Measurements from ENCODE around the gene NAV2. TPM values are rescaled to one million over a fixed set of nuclear protein-coding genes. Genes with fewer than 3 reads are reported as not detected.

Gene NAV2
- total and polyA plus RNA-seq, 3 donors from 2014 or later, result 3.4 to 6.0 (median 3.9) TPM

DNA sequence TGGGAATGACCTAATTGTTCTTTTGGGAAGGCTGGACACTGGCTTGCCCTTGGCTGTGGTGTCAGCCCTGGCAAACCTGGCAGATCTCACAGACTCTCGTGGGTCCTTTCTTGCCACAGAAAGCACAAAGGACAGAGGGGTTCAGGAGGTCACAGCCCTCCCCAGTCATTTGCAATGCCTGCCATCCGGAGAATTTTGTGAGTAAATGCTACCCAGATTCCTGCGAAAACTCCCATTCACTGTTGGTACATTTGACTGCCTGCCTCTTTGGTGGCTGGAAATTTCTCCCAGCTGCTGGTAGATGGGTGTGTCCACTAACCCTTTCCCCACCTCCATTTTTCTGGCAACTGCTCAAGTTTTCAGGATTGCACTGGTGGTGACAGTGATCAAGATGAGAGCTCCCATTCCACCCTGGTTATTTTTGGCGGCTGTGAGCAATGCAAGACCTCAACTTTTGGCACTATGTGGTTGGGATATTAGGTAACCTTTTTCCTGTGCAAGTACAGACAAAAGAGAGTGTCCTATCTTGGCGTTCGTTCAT lies 155.7 kb downstream of the NAV2 start:
- WGBS, 2 donors, result 86% methylated on average over 6 of the region's 6 CpGs
- Histone ChIP-seq H3K27ac (no peak overlapping the region), H3K4me1 (no peaks in the 10 kb centered on the region)

GRCh38 chr11:19868871-19869270 lies 156.2 kb downstream of the NAV2 start:
- no peaks in the 10 kb centered on the region for H3K4me1 ChIP-seq
- H3K36me3 ChIP-seq (ENCODE audit: low read depth, missing control alignments), result no peaks in the 10 kb centered on the region
- no peaks in the 10 kb centered on the region for H3K9me3 ChIP-seq
- no peak for DNase-seq
- H3K27me3 ChIP-seq, result no peaks in the 10 kb centered on the region
- TF ChIP-seq POLR2A (IDR thresholded peaks at IDR 0.05), result no peak
- TF ChIP-seq, protein P1, sequence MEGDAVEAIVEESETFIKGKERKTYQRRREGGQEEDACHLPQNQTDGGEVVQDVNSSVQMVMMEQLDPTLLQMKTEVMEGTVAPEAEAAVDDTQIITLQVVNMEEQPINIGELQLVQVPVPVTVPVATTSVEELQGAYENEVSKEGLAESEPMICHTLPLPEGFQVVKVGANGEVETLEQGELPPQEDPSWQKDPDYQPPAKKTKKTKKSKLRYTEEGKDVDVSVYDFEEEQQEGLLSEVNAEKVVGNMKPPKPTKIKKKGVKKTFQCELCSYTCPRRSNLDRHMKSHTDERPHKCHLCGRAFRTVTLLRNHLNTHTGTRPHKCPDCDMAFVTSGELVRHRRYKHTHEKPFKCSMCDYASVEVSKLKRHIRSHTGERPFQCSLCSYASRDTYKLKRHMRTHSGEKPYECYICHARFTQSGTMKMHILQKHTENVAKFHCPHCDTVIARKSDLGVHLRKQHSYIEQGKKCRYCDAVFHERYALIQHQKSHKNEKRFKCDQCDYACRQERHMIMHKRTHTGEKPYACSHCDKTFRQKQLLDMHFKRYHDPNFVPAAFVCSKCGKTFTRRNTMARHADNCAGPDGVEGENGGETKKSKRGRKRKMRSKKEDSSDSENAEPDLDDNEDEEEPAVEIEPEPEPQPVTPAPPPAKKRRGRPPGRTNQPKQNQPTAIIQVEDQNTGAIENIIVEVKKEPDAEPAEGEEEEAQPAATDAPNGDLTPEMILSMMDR (IDR thresholded peaks at IDR 0.05), result no peak
- WGBS, 2 donors, result 94 to 97% methylated on average over 2 of the region's 2 CpGs
- H3K27ac ChIP-seq, result no peak overlapping the region
- H3K4me3 ChIP-seq, result no peak overlapping the region
- intact Hi-C loops (cut with DNase I; ENCODE audit: low total_unique reads), result no loop called here

More for the DNA sequence above, 155.7 kb downstream of the NAV2 start:
- no peak for DNase-seq
- intact Hi-C loops (cut with DNase I; ENCODE audit: low total_unique reads), result no loop called here
- no peaks in the 10 kb centered on the region for H3K36me3 ChIP-seq (ENCODE audit: low read depth, missing control alignments)
- H3K9me3 ChIP-seq, result no peaks in the 10 kb centered on the region
- TF ChIP-seq, protein P1 (IDR thresholded peaks at IDR 0.05), result no peak
- no peak for TF ChIP-seq POLR2A (IDR thresholded peaks at IDR 0.05)
- H3K4me3 ChIP-seq, result no peak overlapping the region
- no peaks in the 10 kb centered on the region for H3K27me3 ChIP-seq

GRCh38 chr11:19869466-19869865 lies 156.8 kb downstream of the NAV2 start:
- intact Hi-C loops (cut with DNase I; ENCODE audit: low total_unique reads), result no loop called here
- TF ChIP-seq, protein P1 (IDR thresholded peaks at IDR 0.05), result no peak
- no peak for TF ChIP-seq POLR2A (IDR thresholded peaks at IDR 0.05)
- no peak for DNase-seq
- WGBS, 2 donors, result 90 to 97% methylated on average over 2 of the region's 2 CpGs
- Histone ChIP-seq H3K36me3 (ENCODE audit: low read depth, missing control alignments) (no peaks in the 10 kb centered on the region), H3K4me1 (no peaks in the 10 kb centered on the region), H3K27ac (no peak overlapping the region), H3K4me3 (no peak overlapping the region), H3K27me3 (no peaks in the 10 kb centered on the region), H3K9me3 (no peaks in the 10 kb centered on the region)

DNA sequence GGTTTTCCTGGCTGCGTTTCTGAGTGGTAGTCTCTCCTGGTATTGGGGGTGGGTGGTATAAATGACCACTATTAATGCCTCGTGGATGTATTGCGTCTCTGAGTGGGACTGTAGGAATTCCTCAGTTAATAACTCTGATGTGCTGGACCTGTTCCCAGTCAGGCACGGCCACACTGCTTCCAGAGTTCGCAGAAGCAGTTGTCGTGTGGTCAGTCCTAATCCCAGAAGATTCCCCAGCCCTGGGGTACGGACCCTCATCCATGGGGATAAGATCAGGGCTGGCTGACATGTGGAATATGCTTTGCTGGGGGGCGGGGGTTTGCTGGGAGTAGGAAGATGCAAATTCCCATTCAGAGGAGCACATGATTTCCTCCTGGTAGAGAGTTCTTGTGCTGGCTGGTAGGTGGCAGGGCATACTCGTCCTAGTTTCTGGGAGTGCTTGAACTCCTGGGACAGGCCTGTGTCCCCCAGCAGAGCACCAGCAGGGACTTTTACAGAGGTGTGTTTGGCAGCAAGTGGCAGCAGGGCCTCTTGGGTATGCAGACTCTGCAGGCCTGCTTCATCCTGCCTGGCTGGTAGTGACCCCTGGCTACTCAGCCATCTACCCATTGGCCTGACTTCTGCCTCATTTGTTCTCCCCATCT lies 157.4 kb downstream of the NAV2 start:
- H3K4me3 ChIP-seq, result no peak overlapping the region
- no peak for DNase-seq
- no peak overlapping the region for H3K27ac ChIP-seq
- H3K4me1 ChIP-seq, result no peaks in the 10 kb centered on the region
- TF ChIP-seq, protein P1 (IDR thresholded peaks at IDR 0.05), result no peak
- TF ChIP-seq POLR2A (IDR thresholded peaks at IDR 0.05), result no peak
- 83 to 86% methylated on average over 9 of the region's 9 CpGs for WGBS, 2 donors
- no peaks in the 10 kb centered on the region for H3K36me3 ChIP-seq (ENCODE audit: low read depth, missing control alignments)
- H3K27me3 ChIP-seq, result no peaks in the 10 kb centered on the region
- H3K9me3 ChIP-seq, result no peaks in the 10 kb centered on the region
- intact Hi-C loops (cut with DNase I; ENCODE audit: low total_unique reads), result no loop called here

DNA sequence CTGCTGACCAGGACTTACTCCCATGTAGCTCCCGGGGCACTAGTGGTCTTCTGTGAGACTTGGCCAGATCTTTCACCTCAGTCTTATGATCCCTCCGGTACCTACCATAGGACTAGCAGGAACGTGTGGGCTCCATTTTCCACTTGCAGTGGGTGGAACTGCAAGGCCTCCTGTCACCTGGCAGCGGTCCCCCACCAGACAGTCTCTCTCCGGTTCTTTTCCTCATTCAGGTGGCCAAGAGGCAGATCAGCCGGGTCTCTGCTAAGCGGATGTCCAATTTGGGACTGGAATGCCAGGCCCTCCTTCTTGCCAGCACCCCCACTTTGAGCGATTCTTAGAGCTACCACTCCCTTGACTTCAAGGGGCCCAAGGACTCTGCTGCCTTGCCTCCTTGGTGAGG lies 158.9 kb downstream of the NAV2 start:
- TF ChIP-seq, protein P1 (IDR thresholded peaks at IDR 0.05), result no peak
- no peak for TF ChIP-seq POLR2A (IDR thresholded peaks at IDR 0.05)
- Histone ChIP-seq H3K4me1 (no peaks in the 10 kb centered on the region), H3K27me3 (no peaks in the 10 kb centered on the region), H3K9me3 (no peaks in the 10 kb centered on the region), H3K36me3 (ENCODE audit: low read depth, missing control alignments) (no peaks in the 10 kb centered on the region), H3K4me3 (no peak overlapping the region), H3K27ac (no peak overlapping the region)
- intact Hi-C loops (cut with DNase I; ENCODE audit: low total_unique reads), result no loop called here
- no peak for DNase-seq
- WGBS, 2 donors, result 78 to 82% methylated on average over 8 of the region's 8 CpGs

Data from testis (tissue), 3 donors.